H9 (cell line): ENCODE results near the gene FOXL1. TPM values are rescaled to one million over a fixed set of nuclear protein-coding genes. Genes with fewer than 3 reads are reported as not detected.

Experiments used
- DNase-seq: peaks from one replicate; pipeline ENCODE4 v3.0.0-alpha.2; 2017
- H2AFZ ChIP-seq: one replicate; pipeline ENCODE4 v1.6.1; 2013; ENCODE audit warnings: mild to moderate bottlenecking, low read length, control low read depth, moderate library complexity
- H2AK5ac ChIP-seq: 2 replicates; pipeline ENCODE4 v1.6.1; 2013; ENCODE audit warnings: low read length, control low read depth, mixed read lengths; ENCODE audit not compliant: insufficient read length
- H2BK120ac ChIP-seq: one replicate; pipeline ENCODE4 v1.6.1; 2013; ENCODE audit warnings: low read depth, mild to moderate bottlenecking, low read length, control low read depth, inconsistent platforms; ENCODE audit not compliant: poor library complexity, severe bottlenecking
- H2BK12ac ChIP-seq: 2 replicates; pipeline ENCODE4 v1.6.1; 2013; ENCODE audit warnings: low read length, control low read depth, mixed read lengths, low read depth; ENCODE audit not compliant: insufficient read length
- H2BK15ac ChIP-seq: 2 replicates; pipeline ENCODE4 v1.6.1; 2013; ENCODE audit warnings: low read depth, low read length, control low read depth
- H2BK20ac ChIP-seq: one replicate; pipeline ENCODE4 v1.6.1; 2013; ENCODE audit warnings: low read depth, mild to moderate bottlenecking, low read length, control low read depth, inconsistent platforms; ENCODE audit not compliant: poor library complexity, severe bottlenecking
- H2BK5ac ChIP-seq: 2 replicates; pipeline ENCODE4 v1.6.1; 2013; ENCODE audit warnings: low read length, control low read depth, mixed read lengths; ENCODE audit not compliant: insufficient read length
- H3K14ac ChIP-seq: 2 replicates; pipeline ENCODE4 v1.6.1; 2013; ENCODE audit warnings: low read length, control low read depth; ENCODE audit not compliant: insufficient read depth
- H3K18ac ChIP-seq: 2 replicates; pipeline ENCODE4 v1.6.1; 2013; ENCODE audit warnings: low read depth, mild to moderate bottlenecking, mixed read lengths, low read length, control low read depth; ENCODE audit not compliant: insufficient read length
- H3K23ac ChIP-seq: 2 replicates; pipeline ENCODE4 v1.6.1; 2013; ENCODE audit warnings: low read length, control low read depth, mixed read lengths, low read depth; ENCODE audit not compliant: insufficient read length
- H3K23me2 ChIP-seq: 2 replicates; pipeline ENCODE4 v1.6.1; 2013; ENCODE audit warnings: low read depth, mild to moderate bottlenecking, mixed read lengths, low read length, control low read depth; ENCODE audit not compliant: insufficient read length, poor library complexity, severe bottlenecking
- H3K27ac ChIP-seq: 2 replicates; pipeline ENCODE4 v1.5.1; 2013; ENCODE audit warnings: low read length, control low read depth, mixed read lengths, low read depth; ENCODE audit not compliant: insufficient read length
- H3K27me3 ChIP-seq: 2 replicates; pipeline ENCODE4 v1.6.1; 2013; ENCODE audit warnings: low read length, control low read depth, inconsistent platforms; ENCODE audit not compliant: insufficient read depth
- H3K4ac ChIP-seq: 2 replicates; pipeline ENCODE4 v1.6.1; 2013; ENCODE audit warnings: low read depth, mild to moderate bottlenecking, control low read depth, inconsistent platforms, low read length, moderate library complexity
- H3K4me1 ChIP-seq: 2 replicates; pipeline ENCODE4 v1.6.1; 2013; ENCODE audit warnings: low read length, control low read depth, inconsistent platforms; ENCODE audit not compliant: insufficient read depth
- H3K4me2 ChIP-seq: 2 replicates; pipeline ENCODE4 v1.6.1; 2013; ENCODE audit warnings: low read length, control low read depth, mixed read lengths; ENCODE audit not compliant: insufficient read length, insufficient read depth
- H3K56ac ChIP-seq: 2 replicates; pipeline ENCODE4 v1.6.1; 2013; ENCODE audit warnings: low read depth, mild to moderate bottlenecking, mixed read lengths, low read length, control low read depth; ENCODE audit not compliant: insufficient read length
- H3K79me1 ChIP-seq: 2 replicates; pipeline ENCODE4 v1.6.1; 2013; ENCODE audit warnings: low read depth, mild to moderate bottlenecking, moderate library complexity, low read length, control low read depth, inconsistent platforms; ENCODE audit not compliant: insufficient read depth, poor library complexity, severe bottlenecking
- H3K79me2 ChIP-seq: 2 replicates; pipeline ENCODE4 v1.6.1; 2013; ENCODE audit warnings: low read length, control low read depth, inconsistent platforms; ENCODE audit not compliant: insufficient read depth
- H3K9ac ChIP-seq: 2 replicates; pipeline ENCODE4 v1.6.1; 2013; ENCODE audit warnings: low read length, control low read depth, mixed read lengths; ENCODE audit not compliant: insufficient read length; ENCODE audit errors: extremely low read depth
- H3K9me3 ChIP-seq: one replicate; pipeline ENCODE4 v1.6.1; 2013; ENCODE audit warnings: low read depth, low read length, inconsistent platforms; ENCODE audit not compliant: control insufficient read depth
- H3T11ph ChIP-seq: one replicate; pipeline ENCODE4 v1.6.1; 2013; ENCODE audit warnings: mild to moderate bottlenecking, low read length, control low read depth, inconsistent platforms
- H4K20me1 ChIP-seq: one replicate; pipeline ENCODE4 v1.6.1; 2013; ENCODE audit not compliant: control insufficient read depth, insufficient read length, insufficient read depth
- H4K5ac ChIP-seq: 2 replicates; pipeline ENCODE4 v1.6.1; 2013; ENCODE audit warnings: low read depth, mild to moderate bottlenecking, mixed read lengths, low read length, control low read depth; ENCODE audit not compliant: insufficient read length
- H4K8ac ChIP-seq: replicated peaks from 2 replicates; pipeline ENCODE4 v1.6.1; 2013; ENCODE audit warnings: low read length, control low read depth, mixed read lengths, low read depth; ENCODE audit not compliant: insufficient read length
- H4K91ac ChIP-seq: 2 replicates; pipeline ENCODE4 v1.6.1; 2013; ENCODE audit warnings: low read depth, mild to moderate bottlenecking, moderate library complexity, mixed read lengths, low read length, control low read depth; ENCODE audit not compliant: insufficient read length
- H3K27ac Mint-ChIP-seq, 3 experiments: 2 replicates in 2 of 3; 3 replicates in 1 of 3; pipeline ENCODE4 v1.8.0; 2020 to 2021; ENCODE audit warnings: mixed read lengths in 3 of 3, mild to moderate bottlenecking in 1 of 3, moderate library complexity in 1 of 3
- H3K27me3 Mint-ChIP-seq: 2 replicates; pipeline ENCODE4 v1.8.0; 2021; ENCODE audit warnings: low read depth, mild to moderate bottlenecking, moderate library complexity, mixed read lengths
- H3K36me3 Mint-ChIP-seq, 3 experiments: 2 replicates in 2 of 3; 3 replicates in 1 of 3; pipeline ENCODE4 v1.8.0; 2020 to 2021; ENCODE audit warnings: low read depth in 3 of 3, mixed read lengths in 3 of 3; ENCODE audit not compliant: insufficient read depth in 1 of 3
- H3K4me1 Mint-ChIP-seq, 2 experiments: 2 replicates each; pipeline ENCODE4 v1.8.0; 2020; ENCODE audit warnings: mixed read lengths in 2 of 2
- H3K4me3 Mint-ChIP-seq, 2 experiments: 2 replicates in 1 of 2; 3 replicates in 1 of 2; pipeline ENCODE4 v1.8.0; 2020 to 2021; ENCODE audit warnings: mild to moderate bottlenecking in 2 of 2, mixed read lengths in 2 of 2, moderate library complexity in 1 of 2
- H3K9me3 Mint-ChIP-seq, 2 experiments: 2 replicates in 1 of 2; 3 replicates in 1 of 2; pipeline ENCODE4 v1.8.0; 2020; ENCODE audit warnings: mild to moderate bottlenecking in 2 of 2, mixed read lengths in 2 of 2, moderate library complexity in 1 of 2
- WGBS: extraction: QIAGEN DNeasy Blood & Tissue Kit; methylation state at CpG from one replicate; pipeline ENCODE4 v1.1.7; 2013; ENCODE audit warnings: missing lambda C conversion rate, low lambda C conversion rate, mixed read lengths; ENCODE audit not compliant: insufficient read length; ENCODE audit errors: extremely low coverage; 5-methylcytosine and 5-hydroxymethylcytosine counted together
- total RNA-seq: library from RNA; stranded (reverse); gene quantifications from 2 replicates; pipeline ENCODE4 v1.2.1, GENCODE V29; 2021
- TF ChIP-seq, protein P1 (sequence below): fragments of 200-600 bp; sonication (generic); conservative IDR thresholded peaks from 3 replicates; pipeline ENCODE4 v1.8.0; 2021; ENCODE audit warnings: antibody characterized with exemption, mild to moderate bottlenecking

Gene FOXL1
- total RNA-seq, 1 experiment from 2014 or later, result 0.09 TPM

DNA sequence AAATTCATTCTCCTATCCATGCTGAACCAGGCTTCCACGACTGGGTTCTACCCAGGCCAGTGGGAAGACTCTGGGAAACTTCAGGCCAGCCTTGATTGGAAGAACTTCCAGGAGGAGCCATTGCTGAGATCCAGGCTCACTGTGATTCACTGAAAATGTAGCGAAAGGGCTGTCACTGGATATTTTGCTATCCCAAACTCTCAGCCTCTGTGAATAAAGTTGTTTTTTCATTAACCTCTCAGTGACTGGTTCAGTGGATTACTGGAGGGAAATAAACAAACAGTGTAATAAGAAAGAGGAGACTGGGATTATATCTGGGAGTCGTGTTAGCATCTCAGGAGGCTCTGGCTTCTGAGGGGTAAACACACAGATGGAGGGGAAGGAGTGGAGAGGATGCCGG, 3.1 kb downstream of the FOXL1 start:
- Histone ChIP-seq H3K27me3 (peaks cover 42% of the 10 kb centered on the region), H2BK15ac (no peak overlapping the region), H3K4me2 (no peak overlapping the region), H2AFZ (no peak overlapping the region), H4K5ac (no peak overlapping the region), H3K4ac (no peak overlapping the region), H3K79me2 (no peaks in the 10 kb centered on the region), H3K56ac (no peak overlapping the region), H2BK12ac (no peak overlapping the region), H3K14ac (no peak overlapping the region), H3T11ph (no peak overlapping the region), H3K79me1 (no peaks in the 10 kb centered on the region), H2BK5ac (no peak overlapping the region), H4K91ac (no peak overlapping the region), H4K8ac (no peak overlapping the region), H3K9me3 (no peaks in the 10 kb centered on the region), H3K23ac (no peak overlapping the region), H3K27ac (no peak overlapping the region), H2BK20ac (no peak overlapping the region), H3K4me1 (peaks cover 6% of the 10 kb centered on the region; the same call in 1 of the 2 replicates), H3K9ac (no peak overlapping the region), H3K23me2 (peaks cover 12% of the 10 kb centered on the region), H2BK120ac (no peak overlapping the region), H2AK5ac (no peak overlapping the region), H3K18ac (no peak overlapping the region), H4K20me1 (no peaks in the 10 kb centered on the region)
- no peak overlapping the region for H3K4me3 Mint-ChIP-seq
- peaks cover 23 to 26% of the 10 kb centered on the region in 2 experiments for H3K4me1 Mint-ChIP-seq
- peaks cover 0 to 5% of the 10 kb centered on the region in 2 experiments; a peak in 3 of 5 replicates for H3K9me3 Mint-ChIP-seq
- no peak overlapping the region for H3K27ac Mint-ChIP-seq
- DNase-seq, result no peak
- TF ChIP-seq, protein P1, sequence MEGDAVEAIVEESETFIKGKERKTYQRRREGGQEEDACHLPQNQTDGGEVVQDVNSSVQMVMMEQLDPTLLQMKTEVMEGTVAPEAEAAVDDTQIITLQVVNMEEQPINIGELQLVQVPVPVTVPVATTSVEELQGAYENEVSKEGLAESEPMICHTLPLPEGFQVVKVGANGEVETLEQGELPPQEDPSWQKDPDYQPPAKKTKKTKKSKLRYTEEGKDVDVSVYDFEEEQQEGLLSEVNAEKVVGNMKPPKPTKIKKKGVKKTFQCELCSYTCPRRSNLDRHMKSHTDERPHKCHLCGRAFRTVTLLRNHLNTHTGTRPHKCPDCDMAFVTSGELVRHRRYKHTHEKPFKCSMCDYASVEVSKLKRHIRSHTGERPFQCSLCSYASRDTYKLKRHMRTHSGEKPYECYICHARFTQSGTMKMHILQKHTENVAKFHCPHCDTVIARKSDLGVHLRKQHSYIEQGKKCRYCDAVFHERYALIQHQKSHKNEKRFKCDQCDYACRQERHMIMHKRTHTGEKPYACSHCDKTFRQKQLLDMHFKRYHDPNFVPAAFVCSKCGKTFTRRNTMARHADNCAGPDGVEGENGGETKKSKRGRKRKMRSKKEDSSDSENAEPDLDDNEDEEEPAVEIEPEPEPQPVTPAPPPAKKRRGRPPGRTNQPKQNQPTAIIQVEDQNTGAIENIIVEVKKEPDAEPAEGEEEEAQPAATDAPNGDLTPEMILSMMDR, result no peak
- peaks cover 74% of the 10 kb centered on the region for H3K27me3 Mint-ChIP-seq
- no CpG with 5 or more reads among the region's 4 CpGs for WGBS
- peaks cover 0 to 1% (median 0%) of the 10 kb centered on the region in 3 experiments; a peak in 1 of 7 replicates for H3K36me3 Mint-ChIP-seq
